Measurements from ENCODE around the gene DSCAML1. TPM values are rescaled to one million over a fixed set of nuclear protein-coding genes. Genes with fewer than 3 reads are reported as not detected.
"Not testable (repeated sequence)": the region's sequence is repeated elsewhere in the genome, so short reads cannot be mapped to it uniquely, and the experiment has no call there.

Gene DSCAML1
- total RNA-seq, 6 donors from 2014 or later = 0.30 to 3.1 (median 1.3) TPM

DNA sequence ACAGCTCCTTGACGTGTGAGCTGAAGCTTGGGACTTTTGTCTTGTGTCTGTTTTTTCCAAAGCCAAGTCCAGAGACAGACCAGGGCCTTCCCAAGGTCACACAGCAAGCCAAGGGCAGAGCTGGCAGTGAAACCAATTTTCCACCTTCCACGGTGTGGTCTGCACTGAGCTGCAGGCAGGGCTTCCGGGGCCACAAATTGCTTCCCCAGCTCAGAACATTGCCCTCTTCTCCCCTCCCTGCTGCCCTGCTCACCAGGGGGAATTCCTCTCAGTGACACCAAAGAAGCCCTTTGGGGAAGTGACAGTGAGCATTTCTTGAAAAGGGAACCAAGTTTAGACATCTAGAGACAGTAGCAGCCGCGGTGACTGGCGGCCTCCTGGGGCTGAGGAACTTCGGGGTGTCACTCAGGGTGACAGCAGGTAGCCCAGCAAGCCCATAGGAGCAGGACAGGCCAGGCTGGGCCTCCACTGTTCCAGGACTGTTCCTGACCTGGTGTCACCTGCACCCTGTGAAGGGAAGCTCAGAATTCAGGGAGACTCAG is 18.3 kb upstream of the DSCAML1 start:
- Histone ChIP-seq H3K4me3 (no peak overlapping the region), H3K27ac (peak overlapping the region; percentile 62 to 74 (median 67)), H3K36me3 (no peaks in the 10 kb centered on the region), H3K27me3 (no peaks in the 10 kb centered on the region), H3K4me1 (peaks cover 32 to 48% (median 44%) of the 10 kb centered on the region in 4 donors), H3K9me3 (no peaks in the 10 kb centered on the region)
- 39 to 44% methylated on average over 4 to 7 of the region's 7 CpGs for WGBS, 2 donors
- ATAC-seq (ENCODE audit: low FRiP score in 2 of 2) = peak; percentile 56 to 69
- no peak for TF ChIP-seq EP300 (IDR thresholded peaks at IDR 0.05)
- DNase-seq = peak; percentile 61 to 79

DNA sequence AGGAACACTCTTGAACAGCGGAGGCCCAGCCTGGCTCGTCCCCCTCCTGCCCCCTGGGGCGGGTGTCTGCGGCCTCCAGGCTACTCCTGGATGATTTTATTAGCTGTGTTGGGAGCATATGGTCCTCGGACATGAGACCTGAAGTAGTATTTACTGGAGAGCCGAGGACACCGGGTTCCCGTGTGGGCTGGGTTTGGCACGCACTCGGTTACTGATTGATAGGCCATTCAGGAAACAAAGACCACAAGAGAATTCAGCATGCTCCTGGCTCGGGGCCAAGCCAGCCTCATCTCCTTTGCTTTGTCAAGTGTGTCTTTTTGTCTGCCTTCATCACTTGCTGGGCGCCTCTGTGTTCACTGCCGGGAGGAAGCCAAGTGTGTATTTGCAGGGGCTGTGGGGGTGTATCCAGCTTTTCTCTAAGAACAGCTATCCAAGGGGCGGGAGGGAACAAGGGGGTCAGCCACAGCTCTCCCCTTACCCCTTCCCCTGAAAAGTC is 17.8 kb upstream of the DSCAML1 start:
- H3K4me1 ChIP-seq = peaks cover 32 to 48% (median 44%) of the 10 kb centered on the region in 4 donors

DNA sequence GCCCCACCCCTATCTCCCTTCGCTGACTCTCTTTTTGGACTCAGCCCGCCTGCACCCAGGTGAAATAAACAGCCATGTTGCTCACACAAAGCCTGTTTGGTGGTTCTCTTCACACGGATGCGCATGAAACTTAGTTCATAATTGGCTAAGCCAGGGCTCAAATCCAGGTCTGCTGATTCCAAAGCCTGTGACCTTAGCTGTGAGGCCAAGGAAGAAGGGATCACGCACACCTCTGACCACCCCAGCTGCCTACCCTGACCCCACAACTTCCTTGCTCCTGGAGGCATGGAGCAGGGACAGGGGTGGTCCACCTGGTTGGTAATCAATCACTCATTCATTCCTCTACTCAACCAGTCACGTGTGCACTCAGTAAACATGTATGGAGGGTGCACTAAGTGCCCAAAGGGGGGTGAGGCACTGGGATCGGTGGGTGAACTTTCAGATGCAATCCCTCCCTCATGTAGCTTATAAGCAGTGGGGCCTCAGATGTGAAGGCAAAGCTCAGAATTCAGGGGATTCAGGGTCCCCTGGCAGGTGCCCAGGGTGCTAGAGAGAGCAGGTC is 17.3 kb upstream of the DSCAML1 start:
- no peak for TF ChIP-seq POLR2A (IDR thresholded peaks at IDR 0.05)
- TF ChIP-seq, protein P1, sequence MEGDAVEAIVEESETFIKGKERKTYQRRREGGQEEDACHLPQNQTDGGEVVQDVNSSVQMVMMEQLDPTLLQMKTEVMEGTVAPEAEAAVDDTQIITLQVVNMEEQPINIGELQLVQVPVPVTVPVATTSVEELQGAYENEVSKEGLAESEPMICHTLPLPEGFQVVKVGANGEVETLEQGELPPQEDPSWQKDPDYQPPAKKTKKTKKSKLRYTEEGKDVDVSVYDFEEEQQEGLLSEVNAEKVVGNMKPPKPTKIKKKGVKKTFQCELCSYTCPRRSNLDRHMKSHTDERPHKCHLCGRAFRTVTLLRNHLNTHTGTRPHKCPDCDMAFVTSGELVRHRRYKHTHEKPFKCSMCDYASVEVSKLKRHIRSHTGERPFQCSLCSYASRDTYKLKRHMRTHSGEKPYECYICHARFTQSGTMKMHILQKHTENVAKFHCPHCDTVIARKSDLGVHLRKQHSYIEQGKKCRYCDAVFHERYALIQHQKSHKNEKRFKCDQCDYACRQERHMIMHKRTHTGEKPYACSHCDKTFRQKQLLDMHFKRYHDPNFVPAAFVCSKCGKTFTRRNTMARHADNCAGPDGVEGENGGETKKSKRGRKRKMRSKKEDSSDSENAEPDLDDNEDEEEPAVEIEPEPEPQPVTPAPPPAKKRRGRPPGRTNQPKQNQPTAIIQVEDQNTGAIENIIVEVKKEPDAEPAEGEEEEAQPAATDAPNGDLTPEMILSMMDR (IDR thresholded peaks at IDR 0.05) = no peak
- no peak for TF ChIP-seq POLR2AphosphoS5 (IDR thresholded peaks at IDR 0.05)
- TF ChIP-seq EP300 (IDR thresholded peaks at IDR 0.05) = no peak
- peaks cover 35 to 51% (median 47%) of the 10 kb centered on the region in 4 donors for H3K4me1 ChIP-seq
- peak overlapping the region in 2 of 4 donors; percentile 32 to 52 for H3K27ac ChIP-seq

More for the DNA sequence above, 17.8 kb upstream of the DSCAML1 start:
- peak in 1 of 2 donors; percentile 54 for ATAC-seq (ENCODE audit: low FRiP score in 2 of 2)
- Histone ChIP-seq H3K36me3 (no peaks in the 10 kb centered on the region), H3K4me3 (no peak overlapping the region), H3K27ac (peak overlapping the region in 2 of 4 donors; percentile 70 to 74), H3K9me3 (no peaks in the 10 kb centered on the region), H3K27me3 (no peaks in the 10 kb centered on the region)
- WGBS, 2 donors = 30% methylated on average over 7 to 14 of the region's 14 CpGs
- TF ChIP-seq POLR2AphosphoS5 (IDR thresholded peaks at IDR 0.05) (no peak), EP300 (IDR thresholded peaks at IDR 0.05) (peak in 2 of 4 donors; percentile 33 to 47)
- TF ChIP-seq, protein P1 (IDR thresholded peaks at IDR 0.05) = no peak
- peak; percentile 21 to 79 for DNase-seq

DNA sequence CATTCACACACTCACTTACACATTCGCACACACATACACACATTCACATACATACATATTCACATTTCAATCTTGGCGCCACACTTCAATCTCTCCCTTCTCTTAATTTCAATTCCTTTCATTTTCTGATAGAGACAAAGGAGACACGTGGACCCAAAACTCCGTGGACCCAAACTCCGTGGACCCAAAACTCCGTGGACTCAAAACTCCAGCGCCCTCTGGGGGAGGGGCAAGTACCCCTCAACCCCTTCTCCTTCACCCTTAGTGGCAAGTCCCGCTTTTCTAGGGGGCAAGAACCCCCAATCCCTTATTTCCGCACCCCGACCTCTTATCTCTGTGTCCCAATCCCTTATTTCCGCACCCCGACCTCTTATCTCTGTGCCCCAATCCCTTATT is 13.0 kb upstream of the DSCAML1 start:
- peaks cover 14 to 21% (median 17%) of the 10 kb centered on the region in 4 donors for H3K4me1 ChIP-seq
- not testable (repeated sequence) for DNase-seq; H3K4me3 ChIP-seq; H3K27ac ChIP-seq; ATAC-seq (ENCODE audit: low FRiP score in 2 of 2); H3K27me3 ChIP-seq; H3K9me3 ChIP-seq; H3K36me3 ChIP-seq
- 79 to 91% methylated on average over 12 of the region's 12 CpGs for WGBS, 2 donors

More for the DNA sequence above, 17.3 kb upstream of the DSCAML1 start:
- Histone ChIP-seq H3K4me3 (no peak overlapping the region), H3K27me3 (no peaks in the 10 kb centered on the region), H3K9me3 (no peaks in the 10 kb centered on the region), H3K36me3 (no peaks in the 10 kb centered on the region)
- 80 to 86% methylated on average over 7 of the region's 7 CpGs for WGBS, 2 donors
- DNase-seq (no peak), ATAC-seq (ENCODE audit: low FRiP score in 2 of 2) (peak in 1 of 2 donors; percentile 7)

DNA sequence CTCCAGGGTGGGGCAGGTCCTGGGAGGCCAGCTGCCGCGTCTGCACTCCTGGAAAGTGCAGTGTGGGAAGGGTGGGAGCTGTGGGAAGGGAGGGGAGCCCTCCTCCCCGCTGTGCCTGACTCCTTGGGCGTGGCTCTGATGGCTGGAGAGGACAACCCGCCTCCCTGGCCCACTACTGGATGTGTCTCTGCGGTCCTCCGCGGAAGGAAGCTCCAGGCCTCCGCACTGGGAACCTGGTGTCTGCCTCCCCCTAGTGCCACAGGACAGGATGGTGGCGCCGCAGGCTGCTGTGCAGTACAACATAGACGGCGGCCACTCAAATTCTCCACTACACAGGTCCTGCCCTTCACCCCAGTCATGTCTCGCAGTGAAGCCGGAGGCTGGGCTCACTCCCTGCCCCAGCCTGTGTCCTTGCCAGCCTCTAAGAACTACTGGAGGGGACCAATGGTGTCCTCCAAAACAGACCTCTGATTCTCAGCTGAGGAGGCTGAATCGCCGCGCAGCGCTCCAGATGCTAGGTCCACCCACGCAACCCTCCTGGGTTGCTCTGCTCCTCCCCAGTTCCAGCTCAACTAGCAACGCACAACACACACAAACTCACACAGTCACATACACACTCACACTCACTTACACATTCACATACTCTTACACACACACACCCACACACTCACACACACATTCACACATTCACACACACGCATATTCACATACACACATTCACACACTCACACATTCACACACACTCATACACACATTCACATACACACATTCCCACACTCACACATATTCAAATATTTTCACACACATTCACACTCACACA is 12.4 kb upstream of the DSCAML1 start:
- 43 to 47% methylated on average over 5 to 17 of the region's 22 CpGs for WGBS, 2 donors
- Histone ChIP-seq H3K27me3 (no peaks in the 10 kb centered on the region), H3K4me3 (no peak overlapping the region), H3K36me3 (no peaks in the 10 kb centered on the region), H3K9me3 (no peaks in the 10 kb centered on the region), H3K27ac (peak overlapping the region in 1 of 4 donors; percentile 5), H3K4me1 (peaks cover 7 to 15% (median 11%) of the 10 kb centered on the region in 4 donors)
- DNase-seq (peak; percentile 76 to 80), ATAC-seq (ENCODE audit: low FRiP score in 2 of 2) (peak; percentile 83 to 90)
- TF ChIP-seq EP300 (IDR thresholded peaks at IDR 0.05) (no peak), POLR2AphosphoS5 (IDR thresholded peaks at IDR 0.05) (no peak), POLR2A (IDR thresholded peaks at IDR 0.05) (no peak)
- TF ChIP-seq, protein P1 (IDR thresholded peaks at IDR 0.05) = peak in 5 of 6 experiments; percentile 45 to 67 (median 54)

All from upper lobe of left lung (tissue), 6 donors.